ENCODE measurements around the gene PLAAT4.

Gene PLAAT4, protein sequence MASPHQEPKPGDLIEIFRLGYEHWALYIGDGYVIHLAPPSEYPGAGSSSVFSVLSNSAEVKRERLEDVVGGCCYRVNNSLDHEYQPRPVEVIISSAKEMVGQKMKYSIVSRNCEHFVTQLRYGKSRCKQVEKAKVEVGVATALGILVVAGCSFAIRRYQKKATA

DNA sequence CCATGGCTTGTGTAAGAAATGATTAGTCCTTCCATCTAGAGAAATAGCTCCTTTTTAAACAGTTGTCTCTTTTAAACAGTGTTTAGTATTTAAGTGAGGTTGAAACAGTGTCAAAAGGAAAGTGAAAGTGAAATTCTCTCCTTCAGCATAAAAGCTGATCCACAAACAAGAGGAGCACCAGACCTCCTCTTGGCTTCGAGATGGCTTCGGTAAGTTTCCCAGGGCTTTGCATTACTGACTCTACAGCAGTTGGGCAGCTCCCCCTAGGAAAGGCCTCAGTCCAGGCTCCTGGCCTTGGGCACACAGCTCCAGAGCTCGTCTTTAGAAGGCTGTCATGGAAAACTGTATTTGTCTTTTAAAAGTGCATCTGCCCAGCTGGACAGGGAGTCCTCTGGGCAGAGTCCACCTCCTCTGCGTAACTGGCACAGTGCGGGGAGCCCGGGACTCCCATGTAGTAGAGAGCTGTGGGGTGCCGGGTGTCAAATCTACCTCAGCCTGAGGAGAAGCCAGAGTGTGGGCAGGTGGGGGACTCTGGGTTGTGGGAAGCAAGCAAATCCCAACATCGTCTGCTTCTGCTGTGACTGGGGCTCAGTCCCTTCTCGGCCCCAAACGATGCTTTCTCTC, at the start of gene PLAAT4:
Gene PLAAT4 (plus strand): TSS at position 140 of the 624 bp plus-strand sequence. CDS start 61 bp downstream, at position 201.
- peak; percentile 37 for DNase-seq

DNA sequence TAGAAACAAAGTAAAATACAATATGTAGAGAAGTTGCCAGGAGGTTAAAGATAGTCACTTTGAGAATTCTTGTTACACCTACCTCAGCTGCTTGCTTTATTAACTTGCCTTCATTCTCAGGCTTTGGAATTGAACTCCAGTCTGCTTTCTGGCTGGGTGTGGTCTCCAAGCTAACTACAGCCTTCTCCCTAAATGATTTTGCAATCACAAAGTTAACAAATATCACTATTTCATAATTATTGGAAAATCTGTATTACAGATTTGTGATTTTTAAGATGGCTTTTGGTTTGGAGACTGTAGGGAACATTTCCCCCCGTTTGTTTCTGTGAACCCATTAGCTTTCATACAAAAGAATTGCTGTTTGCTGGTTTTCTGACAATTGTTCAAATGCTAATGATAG, 47.8 kb upstream of the PLAAT4 start:
- DNase-seq = no peak

DNA sequence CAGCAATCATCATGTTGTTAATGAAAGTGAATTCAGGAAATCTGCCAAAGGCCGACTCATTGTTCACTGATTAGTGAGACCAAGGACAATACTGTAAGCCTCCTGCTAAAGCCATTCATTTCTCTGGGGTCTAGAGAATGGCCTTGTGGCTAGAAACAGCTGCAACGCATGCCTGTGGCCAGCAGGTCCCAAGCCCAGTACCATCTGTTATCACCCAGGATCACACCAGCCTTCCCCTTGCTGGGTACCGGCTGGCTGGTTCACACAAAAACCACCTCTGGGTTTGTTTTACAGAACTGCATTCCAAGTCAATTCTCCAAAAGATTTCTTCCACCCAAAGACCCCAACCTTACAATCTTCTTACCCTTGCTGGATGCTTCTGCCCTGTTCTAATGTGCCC, 46.7 kb upstream of the PLAAT4 start:
- DNase-seq = no peak

DNA sequence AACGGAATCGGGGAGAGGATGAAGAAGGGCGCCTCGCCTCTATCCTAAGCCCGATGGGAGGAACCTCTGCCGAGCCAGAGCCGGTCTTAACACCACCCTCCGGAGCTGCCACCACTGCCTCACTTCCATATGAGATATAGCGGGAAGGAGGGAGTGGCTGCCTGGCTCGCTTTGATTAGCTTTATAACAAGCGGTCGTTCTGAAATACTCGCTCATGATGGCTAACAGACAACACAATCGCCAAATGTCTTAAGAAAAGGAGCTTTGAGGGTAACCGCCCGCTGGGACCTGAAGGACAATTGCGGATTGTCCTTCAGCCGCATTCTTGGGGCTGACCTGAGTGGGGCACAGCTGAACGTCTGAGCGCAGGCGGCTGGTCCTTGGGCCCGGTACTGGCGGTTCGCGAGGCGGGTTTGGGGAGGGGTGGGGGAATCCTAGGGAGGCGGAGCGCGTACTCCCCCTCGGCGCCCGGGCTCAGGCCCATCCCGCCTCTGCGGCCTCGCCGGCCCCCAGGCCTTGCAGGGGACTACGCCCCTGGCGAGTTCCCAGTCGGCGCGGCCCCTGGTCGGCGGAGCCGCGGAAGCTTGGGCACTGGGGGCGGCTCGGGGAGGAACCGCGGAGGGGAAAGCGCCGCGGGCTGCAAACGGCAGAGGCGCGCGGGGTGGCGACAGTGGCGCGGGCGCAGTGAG, 45.9 kb upstream of the PLAAT4 start, which contains the start of gene PLAAT5:
Gene PLAAT5 (minus strand): TSS at position 617 of the 689 bp plus-strand sequence. CDS start 133 bp downstream, at position 484.
- DNase-seq = no peak

DNA sequence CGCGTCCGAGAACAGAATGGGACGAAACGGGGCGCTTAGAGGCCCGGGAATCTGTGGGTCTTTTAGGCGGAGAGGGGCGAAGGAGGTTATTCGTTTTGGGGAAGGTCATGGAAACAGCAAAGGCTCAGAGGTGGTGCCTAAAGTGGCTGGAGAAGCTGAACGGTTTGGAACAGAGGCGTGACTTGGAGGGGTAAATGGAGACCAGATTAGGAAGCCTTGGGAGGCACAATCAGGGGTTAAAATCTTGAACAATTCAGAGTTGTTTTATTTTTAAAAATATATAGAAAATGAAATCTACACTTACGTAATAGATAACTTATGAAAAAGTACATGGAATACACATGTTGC, 45.4 kb upstream of the PLAAT4 start:
- no peak for DNase-seq

DNA sequence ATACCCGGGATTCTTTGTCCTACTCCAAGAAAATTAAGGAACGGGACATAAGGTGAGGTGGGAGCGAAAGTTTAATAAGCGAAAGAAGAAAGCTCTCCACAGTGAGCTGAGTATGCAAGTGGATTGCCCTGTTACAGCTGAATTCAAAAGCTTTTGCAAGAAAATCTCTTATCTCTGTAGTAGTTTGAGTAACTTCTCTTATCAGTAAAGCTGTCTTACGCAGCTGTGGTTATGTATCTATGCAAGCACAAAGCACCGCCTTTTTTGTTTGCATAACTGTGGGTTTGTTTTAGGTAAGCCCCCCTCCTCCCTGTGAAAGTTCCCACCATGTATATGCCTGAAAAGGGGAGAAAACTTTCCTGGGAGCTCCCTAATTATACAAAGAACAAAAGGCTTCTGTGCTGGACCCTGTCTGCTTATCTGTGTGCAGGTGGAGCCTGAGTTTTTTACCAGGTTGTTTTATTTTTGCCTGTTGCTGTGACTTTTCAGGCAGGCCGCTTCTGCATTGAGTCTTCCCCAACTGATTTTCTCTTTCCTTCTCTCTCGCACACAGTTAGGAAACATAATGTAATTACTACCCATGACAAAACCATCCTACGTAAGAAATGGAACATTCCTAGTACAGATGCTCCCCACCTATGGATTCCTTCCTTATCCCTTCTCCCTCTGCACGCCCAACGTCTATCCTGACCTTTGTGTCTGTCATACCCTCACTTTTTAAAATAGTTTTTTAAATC, 44.8 kb upstream of the PLAAT4 start:
- DNase-seq = no peak

DNA sequence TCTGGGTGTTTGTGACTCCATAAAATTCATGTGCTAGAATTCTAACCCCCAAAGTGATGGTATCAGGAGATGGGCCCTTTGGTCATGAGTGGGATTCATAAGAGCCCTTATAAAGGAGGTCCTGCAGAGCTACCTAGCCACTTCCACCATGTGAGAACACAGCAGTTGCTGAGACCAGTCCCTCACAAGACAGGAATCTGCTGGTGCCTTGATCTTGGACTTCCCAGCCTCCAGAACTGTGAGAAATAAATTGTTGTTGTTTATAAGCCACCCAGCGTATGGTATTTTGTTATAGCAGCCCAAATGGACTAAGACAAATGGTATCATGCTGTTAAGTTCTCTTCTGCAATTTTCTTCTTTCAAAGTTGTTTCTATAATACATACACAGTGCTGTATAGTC, 44.2 kb upstream of the PLAAT4 start:
- no peak for DNase-seq

DNA sequence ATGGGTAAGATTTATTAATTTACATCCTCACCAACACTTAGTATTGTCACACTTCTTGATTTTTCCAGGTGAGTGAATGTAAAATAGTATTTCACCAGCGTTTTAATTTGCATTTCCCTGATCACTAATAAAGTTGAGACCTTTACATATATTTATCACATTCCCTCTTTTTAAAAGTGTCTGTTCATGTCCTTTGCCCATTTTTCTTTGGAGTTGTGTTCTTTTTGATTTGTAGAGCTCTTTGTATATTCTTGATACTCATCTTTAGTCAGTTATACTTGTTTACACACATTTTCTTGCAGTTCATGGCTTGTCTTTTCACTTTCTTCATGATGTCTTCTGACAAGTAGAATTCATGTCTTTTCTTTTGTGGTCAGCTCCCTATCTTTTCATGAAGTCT, 43.5 kb upstream of the PLAAT4 start:
- DNase-seq = no peak

DNA sequence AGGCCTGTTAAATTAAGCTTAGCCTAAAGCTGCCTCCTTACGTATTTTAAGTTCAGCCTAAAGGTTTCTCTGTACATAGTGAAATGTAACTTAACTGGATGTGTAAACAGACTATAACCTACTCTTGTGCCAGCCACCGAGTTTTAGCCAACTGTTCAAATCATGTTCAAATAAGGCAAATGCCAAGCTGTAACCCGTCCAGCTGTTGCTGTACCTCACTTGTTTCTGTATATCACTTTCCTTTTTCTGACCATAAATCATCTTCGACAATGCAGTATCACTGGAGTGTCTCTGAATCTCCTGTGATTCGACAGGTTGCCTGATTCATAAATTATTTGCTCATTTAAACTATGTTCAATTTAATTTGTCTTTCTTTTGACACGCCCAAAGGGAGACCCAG, 41.6 kb upstream of the PLAAT4 start:
- no peak for DNase-seq

DNA sequence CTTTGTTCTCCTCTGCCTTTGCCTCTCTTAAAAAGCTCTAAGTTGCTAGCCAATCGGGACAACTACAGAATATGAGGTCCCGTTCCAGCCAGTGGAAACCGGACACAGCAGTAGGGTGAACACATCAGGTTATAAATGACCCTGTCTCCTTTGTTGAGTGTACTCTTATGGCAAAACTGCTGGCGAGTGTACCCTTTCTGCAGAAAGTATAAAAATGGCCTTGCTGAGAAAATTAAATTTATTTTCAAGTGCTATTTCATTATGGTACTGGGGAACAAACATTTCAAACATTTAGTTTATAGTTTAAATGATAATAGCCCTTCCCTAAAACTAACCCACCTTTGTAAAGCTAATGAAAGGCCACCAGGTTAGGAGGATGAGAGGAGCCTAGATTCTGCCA, 36.7 kb upstream of the PLAAT4 start:
- no peak for DNase-seq

DNA sequence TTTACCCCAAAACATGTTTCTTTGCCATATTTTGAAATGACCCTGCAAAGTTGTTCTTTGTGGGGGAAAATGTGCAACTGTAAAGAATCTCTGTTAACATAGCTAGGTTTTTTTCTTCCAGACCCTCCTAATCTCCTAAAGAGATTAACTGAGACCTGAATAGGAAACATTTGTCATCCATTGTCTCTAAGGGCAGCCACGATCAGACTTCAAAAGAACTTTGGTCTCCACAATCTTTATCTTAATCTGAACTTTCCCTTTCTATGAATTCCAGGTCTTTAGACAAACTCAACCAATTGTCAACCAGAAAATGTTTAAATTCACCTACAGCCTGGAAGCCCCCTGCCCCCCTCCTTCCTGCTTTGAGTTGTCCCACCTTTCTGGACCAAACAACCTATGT, 35.4 kb upstream of the PLAAT4 start:
- no peak for DNase-seq

DNA sequence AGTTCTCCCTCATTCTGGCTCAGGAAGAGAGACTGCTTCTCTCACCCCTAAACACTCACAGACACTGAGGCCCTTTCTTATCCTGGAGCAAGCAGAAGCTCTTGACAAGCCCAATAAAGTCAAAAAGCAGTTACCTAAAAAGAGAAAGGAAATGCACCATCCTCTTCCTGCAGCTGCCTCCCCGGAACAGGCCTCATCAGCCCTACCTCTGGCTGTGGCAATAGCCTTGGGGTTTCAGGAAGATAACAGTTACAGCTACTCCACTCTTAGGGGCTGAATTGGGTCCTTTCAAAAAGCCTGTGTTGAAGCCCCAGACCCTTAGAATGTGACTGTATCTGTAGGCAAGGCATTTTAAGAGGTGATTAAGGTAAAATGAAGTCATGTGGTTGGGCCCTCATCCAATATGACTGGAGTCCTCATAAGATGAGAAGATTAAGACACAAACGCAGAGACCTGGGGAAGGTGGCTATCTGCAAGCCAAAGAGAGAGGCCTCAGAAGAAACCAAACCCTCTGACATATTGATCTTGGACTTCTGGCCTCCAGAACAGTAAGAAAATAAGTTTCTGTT, 34.3 kb upstream of the PLAAT4 start:
- no peak for DNase-seq

DNA sequence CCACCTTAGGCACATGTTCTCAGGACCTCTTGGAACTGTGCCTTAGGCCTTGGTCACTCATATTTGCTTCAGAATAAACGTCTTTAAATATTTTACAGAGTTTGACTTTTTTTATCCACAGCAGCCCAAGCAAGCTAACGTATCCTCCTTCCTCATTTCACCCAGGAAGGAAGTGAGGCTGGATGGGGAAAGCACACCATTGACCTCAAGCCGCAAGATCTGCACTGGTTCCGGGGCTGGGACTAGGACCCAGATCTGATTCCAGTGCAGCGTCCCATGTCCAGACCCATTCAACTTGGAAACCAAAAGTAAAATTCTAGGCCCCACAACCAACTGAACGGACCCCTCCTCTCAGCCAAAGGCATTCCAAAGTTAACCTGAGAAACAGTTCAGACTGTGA, 33.1 kb upstream of the PLAAT4 start:
- DNase-seq = peak; percentile 36

DNA sequence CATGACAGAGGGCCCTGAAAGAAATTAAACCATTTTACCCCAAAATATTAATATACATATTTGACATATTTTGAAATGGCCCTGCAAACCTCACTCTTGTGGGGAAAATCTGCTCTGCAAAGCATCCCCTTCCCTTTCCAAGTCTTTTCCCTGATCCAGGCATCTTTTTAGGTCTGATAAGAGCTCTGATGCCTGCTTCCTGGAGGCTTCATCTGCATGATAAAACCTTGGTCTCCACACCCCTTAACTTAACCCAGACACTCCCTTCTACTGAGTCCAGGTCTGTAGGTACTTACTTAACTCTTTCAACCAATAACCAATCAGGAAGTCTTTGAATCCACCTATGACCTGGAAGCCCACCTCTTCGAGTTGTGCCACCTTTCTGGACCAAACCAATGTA, 32.6 kb upstream of the PLAAT4 start:
- no peak for DNase-seq

DNA sequence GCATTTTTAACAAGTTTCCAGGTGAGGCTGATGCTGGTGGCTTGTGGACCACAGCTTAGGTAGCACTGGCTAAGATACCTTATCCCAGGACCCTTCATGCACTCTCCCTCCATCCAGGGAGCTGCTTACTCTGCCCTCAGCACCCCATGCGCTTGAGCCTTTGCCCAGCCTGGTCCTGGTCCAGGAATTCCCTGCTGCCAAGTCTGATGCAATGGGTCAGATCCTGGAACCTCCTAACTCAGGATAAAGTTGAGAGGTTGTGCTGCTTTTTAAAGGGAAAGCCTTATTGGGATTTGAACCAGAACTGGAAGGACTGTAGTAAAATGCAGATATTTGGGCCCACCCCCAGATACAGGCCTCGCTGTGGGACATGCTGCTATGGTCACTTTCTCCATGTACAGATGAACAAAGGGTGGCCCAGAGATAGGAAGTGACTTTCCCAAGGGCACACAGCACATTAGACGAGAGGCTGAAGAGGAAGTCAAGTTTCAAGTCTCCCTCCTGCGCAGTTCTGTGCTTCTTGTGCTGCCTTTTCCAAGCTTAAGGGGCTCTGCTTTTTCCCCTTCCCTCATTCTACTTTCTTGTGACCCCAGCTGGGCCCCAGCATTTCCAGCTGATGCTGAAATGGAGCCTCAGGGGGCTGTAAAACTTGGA, 31.5 kb upstream of the PLAAT4 start:
- DNase-seq = no peak

DNA sequence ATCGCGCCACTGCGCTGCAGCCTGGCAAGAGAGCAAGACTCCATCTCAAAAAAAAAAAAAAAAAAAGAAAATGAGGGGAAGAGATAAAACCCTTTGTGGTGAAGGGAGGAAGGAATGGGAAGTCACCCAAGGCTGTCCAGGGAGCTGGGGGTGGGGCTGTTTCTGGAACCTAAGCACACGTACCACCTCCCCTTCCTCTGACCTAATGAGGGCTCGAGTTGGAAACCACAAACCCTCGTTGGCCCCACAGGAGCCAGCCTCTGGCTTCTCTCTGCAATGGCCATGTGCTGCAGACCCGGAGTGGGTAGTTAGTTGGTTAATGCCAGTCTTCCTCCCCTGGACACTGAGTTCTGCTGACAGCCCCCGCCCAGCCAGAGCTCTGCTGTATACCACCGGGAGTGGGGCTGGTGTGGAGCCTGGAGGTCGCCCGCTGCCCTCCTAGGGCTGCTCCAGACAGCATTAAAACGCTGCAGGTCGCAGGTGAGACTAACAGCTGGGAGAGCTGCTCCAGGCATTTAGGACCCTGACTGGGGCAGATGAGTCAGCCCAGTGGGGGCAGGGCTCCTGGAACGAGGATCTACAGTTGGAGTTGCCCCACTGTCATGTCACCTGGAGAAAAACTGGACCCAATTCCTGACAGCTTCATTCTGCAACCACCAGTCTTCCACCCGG, 30.6 kb upstream of the PLAAT4 start, which contains the start of gene LGALS12:
Gene LGALS12 (plus strand): TSS at position 228 of the 672 bp plus-strand sequence. CDS start 375 bp downstream, at position 603.
- DNase-seq = peak; percentile 10

DNA sequence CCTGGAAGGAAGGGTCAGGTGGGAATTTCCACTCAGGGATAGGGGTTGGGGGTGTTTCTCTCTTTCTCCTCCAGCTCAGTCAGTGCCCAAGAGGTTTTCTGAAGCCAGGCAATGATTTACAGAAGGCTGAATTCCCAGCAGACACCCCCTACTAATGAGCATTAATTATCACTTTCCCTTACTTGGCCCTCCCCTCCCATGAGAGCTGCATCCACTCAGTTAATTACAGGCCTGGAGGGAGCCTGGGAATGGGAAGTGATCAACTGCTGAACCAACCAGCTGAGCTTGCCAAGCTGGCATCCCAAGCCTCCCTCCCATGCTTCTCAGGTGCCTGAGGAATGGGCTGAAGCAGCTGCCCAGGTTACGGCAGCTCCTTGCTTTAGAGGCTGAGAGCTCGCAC, 29.7 kb upstream of the PLAAT4 start:
- no peak for DNase-seq

DNA sequence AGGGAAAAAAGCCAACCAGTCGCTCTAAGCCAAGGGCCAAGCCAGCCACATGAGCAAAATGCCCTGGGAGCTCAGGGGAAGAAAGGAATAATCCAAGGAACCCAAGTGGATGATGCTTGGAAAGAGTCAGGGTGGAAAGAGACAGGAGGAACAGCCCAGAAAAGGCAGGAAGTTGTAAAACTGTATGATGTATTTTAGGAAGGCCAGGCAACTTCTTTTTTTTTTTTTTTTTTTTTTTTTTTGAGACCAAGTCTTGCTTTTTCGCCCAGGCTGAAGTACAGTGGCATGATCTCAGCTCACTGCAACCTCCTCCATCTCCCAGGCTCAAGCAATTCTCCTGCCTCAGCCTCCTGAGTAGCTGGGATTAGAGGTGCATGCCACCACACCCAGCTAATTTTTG, 29.1 kb upstream of the PLAAT4 start:
- DNase-seq = no peak

DNA sequence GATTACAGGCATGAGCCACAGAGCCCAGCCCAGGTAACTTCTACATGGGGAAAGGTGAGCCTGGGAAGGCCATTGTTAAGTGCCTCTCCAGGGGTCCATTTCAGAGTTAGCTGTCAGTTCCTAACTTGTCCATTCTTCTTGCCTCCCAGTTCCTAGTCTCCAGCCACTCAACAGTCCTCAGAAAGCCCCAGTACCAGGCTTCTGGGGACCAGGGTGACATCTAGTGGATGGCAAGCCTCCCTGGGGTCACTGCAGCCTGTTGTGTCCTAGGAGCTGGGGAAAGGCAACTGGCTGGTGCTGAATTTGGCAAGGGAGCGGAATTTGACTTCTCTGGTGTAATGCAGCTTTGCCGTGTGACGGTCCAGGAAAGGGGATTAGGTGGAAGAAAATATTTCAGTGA, 28.6 kb upstream of the PLAAT4 start:
- peak; percentile 32 for DNase-seq

DNA sequence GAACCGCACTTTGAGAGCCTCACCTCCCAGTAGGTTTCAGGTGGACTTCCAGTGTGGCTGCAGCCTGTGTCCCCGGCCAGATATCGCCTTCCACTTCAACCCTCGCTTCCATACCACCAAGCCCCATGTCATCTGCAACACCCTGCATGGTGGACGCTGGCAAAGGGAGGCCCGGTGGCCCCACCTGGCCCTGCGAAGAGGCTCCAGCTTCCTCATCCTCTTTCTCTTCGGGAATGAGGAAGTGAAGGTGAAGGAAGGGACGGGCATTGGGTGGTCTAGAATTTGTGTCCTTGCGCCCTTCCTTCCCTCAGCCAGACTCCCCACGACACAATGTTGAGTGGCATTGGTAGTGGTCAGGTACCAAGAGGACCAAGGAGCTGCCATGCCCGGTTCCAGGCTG, 27.9 kb upstream of the PLAAT4 start:
- no peak for DNase-seq

DNA sequence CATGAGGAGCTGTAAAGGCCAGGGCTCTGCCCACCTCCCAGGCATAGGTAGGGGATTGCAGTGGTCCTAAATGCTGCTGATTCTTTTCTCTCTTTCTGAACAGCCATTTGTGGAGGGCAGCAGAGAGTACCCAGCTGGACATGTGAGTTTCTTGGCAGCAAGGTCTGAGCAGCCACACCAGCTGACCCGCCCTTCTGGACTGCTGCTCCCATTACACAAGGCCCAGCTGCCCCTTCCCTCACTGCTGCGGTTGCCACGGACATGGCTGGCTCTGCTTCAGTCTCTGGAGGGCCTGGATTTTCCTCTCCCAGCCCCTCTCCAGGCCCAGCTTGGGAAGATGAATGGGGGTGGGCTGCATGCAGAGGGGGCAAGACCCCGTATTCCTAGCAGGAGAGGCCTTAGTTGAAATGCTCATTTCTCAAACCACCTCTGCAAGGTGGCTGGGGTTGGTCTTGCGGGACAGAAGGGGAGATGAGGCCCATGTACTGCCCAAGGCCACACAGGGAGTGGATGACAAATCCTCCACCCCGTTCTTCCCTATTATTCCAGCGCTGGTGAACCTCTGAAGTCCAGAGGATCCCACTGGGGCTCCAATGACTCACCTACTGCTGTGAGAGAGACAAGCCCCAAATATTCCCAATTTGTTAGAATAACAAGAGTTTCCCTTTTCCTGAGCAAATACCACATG, 26.1 kb upstream of the PLAAT4 start:
- DNase-seq = no peak
